ENCODE data around the gene GNAT2.

DNA sequence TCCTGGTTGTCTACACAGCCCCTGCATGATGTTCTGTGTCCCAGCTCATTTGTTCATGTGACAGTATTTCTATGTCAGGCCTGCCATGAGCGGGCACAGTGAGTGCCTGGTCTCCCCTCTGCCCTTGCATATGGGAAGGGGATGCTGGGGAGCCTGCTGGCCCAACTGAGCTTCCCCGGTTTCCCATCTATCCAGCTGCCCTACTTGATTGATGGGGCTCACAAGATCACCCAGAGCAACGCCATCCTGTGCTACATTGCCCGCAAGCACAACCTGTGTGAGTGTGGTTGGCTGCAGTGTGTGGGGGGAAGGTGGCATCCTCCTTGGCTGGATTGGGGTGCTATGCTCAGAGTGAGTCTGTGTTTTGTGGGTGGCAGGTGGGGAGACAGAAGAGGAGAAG is 38.0 kb upstream of the GNAT2 start:
- TF ChIP-seq, protein P1, sequence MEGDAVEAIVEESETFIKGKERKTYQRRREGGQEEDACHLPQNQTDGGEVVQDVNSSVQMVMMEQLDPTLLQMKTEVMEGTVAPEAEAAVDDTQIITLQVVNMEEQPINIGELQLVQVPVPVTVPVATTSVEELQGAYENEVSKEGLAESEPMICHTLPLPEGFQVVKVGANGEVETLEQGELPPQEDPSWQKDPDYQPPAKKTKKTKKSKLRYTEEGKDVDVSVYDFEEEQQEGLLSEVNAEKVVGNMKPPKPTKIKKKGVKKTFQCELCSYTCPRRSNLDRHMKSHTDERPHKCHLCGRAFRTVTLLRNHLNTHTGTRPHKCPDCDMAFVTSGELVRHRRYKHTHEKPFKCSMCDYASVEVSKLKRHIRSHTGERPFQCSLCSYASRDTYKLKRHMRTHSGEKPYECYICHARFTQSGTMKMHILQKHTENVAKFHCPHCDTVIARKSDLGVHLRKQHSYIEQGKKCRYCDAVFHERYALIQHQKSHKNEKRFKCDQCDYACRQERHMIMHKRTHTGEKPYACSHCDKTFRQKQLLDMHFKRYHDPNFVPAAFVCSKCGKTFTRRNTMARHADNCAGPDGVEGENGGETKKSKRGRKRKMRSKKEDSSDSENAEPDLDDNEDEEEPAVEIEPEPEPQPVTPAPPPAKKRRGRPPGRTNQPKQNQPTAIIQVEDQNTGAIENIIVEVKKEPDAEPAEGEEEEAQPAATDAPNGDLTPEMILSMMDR (IDR thresholded peaks at IDR 0.05; ENCODE audit: insufficient read depth, low read depth, low read length) = no peak
- no peak for TF ChIP-seq EZH2 (IDR thresholded peaks at IDR 0.05; ENCODE audit: insufficient read depth, low read length)

Measured in astrocyte (in vitro differentiated cells and primary cell).